Glomerular visceral epithelial cell (primary cell): ENCODE measurements around the gene DTNB.
A peak's percentile ranks its signal among the peaks of the same experiment; 100 is the strongest.
"Not testable (repeated sequence)": the region's sequence is repeated elsewhere in the genome, so short reads cannot be mapped to it uniquely, and the experiment has no call there.

Experiments used
- DNase-seq: peaks from one replicate; pipeline ENCODE4 v3.0.0-alpha.2; 2016; ENCODE audit errors: extremely low spot score

DTNB gene

GRCh38 chr2:25673300-25674076, at the start of gene DTNB:
TSS of gene DTNB (minus strand) at chr2:25673577. CDS start at chr2:25652660, 20,917 bp downstream.
- DNase-seq = peak; percentile 82

- no peak for DNase-seq
These were observed 48.8 kb upstream of the DTNB start for GRCh38 chr2:25722224-25722623.

- DNase-seq = no peak
These were observed 47.2 kb upstream of the DTNB start for GRCh38 chr2:25720575-25720974.

GRCh38 chr2:25714740-25715139, 41.4 kb upstream of the DTNB start:
- no peak for DNase-seq

GRCh38 chr2:25712455-25712854, 39.1 kb upstream of the DTNB start:
- no peak for DNase-seq

- DNase-seq = peak; percentile 42
These were observed 38.4 kb upstream of the DTNB start for GRCh38 chr2:25711675-25712354.

GRCh38 chr2:25710750-25711149, 37.4 kb upstream of the DTNB start:
- no peak for DNase-seq

GRCh38 chr2:25709349-25709748, 36.0 kb upstream of the DTNB start:
- DNase-seq = no peak

GRCh38 chr2:25707927-25708590, 34.7 kb upstream of the DTNB start:
- no peak for DNase-seq

GRCh38 chr2:25705575-25705974, 32.2 kb upstream of the DTNB start:
- not testable (repeated sequence) for DNase-seq

- DNase-seq = no peak
These were observed 28.4 kb upstream of the DTNB start for GRCh38 chr2:25701801-25702200.

- DNase-seq = peak; percentile 16
These were observed 26.9 kb upstream of the DTNB start for GRCh38 chr2:25700221-25700660.

GRCh38 chr2:25699216-25699615, 25.8 kb upstream of the DTNB start:
- DNase-seq = no peak

GRCh38 chr2:25698752-25699151, 25.4 kb upstream of the DTNB start:
- peak; percentile 12 for DNase-seq

- DNase-seq = no peak
These were observed 24.4 kb upstream of the DTNB start for GRCh38 chr2:25697559-25698341.

- no peak for DNase-seq
These were observed 19.5 kb upstream of the DTNB start for GRCh38 chr2:25692737-25693445.

- no peak for DNase-seq
These were observed 18.8 kb upstream of the DTNB start for GRCh38 chr2:25692143-25692542.

GRCh38 chr2:25690058-25690457, 16.7 kb upstream of the DTNB start:
- peak; percentile 13 for DNase-seq

- DNase-seq = no peak
These were observed 14.9 kb upstream of the DTNB start for GRCh38 chr2:25688236-25688635.

GRCh38 chr2:25685741-25686140, 12.4 kb upstream of the DTNB start:
- no peak for DNase-seq
